AG04449 (cell line): Measurements from ENCODE around the gene EIF2S2.

Experiments
- CTCF ChIA-PET: fragments of 350-600 bp; formaldehyde crosslinking; extraction: SDS; loops from one replicate; lab custom pipeline; 2021; ENCODE audit warnings: antibody characterized with exemption; lab: Yijun Ruan, JAX
- POLR2A ChIA-PET: fragments of 400-600, 350-600 bp; formaldehyde crosslinking; extraction: SDS; loops from one replicate; lab custom pipeline; 2020; ENCODE audit warnings: antibody characterized with exemption, inconsistent platforms; lab: Yijun Ruan, JAX
- DNase-seq: peaks from one replicate; pipeline ENCODE4 v3.0.0-alpha.2; 2010; ENCODE audit warnings: low read depth, low spot score
- H3K4me3 ChIP-seq: 2 replicates; pipeline ENCODE4 v1.5.1; 2011; ENCODE audit warnings: low read depth, mild to moderate bottlenecking, control low read depth, low read length
- TF ChIP-seq, protein P1 (sequence below): IDR thresholded peaks from one replicate; pipeline ENCODE4 v1.5.1; 2011; ENCODE audit warnings: mild to moderate bottlenecking, moderate library complexity, low read length, control low read depth, inconsistent platforms; ENCODE audit not compliant: insufficient read depth; ENCODE audit errors: missing control alignments

The EIF2S2 gene

DNA sequence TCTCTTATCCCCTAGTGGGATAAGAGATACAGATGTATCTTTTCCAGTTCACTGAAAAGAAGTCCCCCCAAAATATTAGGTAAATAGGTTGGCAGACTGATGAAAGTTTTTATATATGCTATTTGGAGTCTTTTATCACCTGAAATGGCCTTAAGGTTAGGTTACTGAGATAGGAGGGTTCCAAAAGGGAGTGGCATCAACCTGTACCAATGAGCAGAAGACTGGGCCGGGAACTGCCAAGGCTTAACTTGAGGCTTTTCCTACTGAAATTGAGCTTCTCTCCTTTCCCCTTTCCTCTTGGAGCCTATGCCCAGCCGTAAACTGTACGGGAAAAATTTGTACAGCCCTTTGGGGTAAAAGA lies 42.0 kb downstream of the EIF2S2 start:
- DNase-seq = no peak
- CTCF ChIA-PET = interaction anchor here (0.6 to 9.4 kb wide), 37 partner anchors 9 to 403 kb away, joined by 3 to 155 read pairs (median 4); partner anchors contain the start of genes ACTL10 and EIF2S2
- TF ChIP-seq, protein P1, sequence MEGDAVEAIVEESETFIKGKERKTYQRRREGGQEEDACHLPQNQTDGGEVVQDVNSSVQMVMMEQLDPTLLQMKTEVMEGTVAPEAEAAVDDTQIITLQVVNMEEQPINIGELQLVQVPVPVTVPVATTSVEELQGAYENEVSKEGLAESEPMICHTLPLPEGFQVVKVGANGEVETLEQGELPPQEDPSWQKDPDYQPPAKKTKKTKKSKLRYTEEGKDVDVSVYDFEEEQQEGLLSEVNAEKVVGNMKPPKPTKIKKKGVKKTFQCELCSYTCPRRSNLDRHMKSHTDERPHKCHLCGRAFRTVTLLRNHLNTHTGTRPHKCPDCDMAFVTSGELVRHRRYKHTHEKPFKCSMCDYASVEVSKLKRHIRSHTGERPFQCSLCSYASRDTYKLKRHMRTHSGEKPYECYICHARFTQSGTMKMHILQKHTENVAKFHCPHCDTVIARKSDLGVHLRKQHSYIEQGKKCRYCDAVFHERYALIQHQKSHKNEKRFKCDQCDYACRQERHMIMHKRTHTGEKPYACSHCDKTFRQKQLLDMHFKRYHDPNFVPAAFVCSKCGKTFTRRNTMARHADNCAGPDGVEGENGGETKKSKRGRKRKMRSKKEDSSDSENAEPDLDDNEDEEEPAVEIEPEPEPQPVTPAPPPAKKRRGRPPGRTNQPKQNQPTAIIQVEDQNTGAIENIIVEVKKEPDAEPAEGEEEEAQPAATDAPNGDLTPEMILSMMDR = no peak
- no peak overlapping the region for H3K4me3 ChIP-seq
- POLR2A ChIA-PET = no interaction called here

DNA sequence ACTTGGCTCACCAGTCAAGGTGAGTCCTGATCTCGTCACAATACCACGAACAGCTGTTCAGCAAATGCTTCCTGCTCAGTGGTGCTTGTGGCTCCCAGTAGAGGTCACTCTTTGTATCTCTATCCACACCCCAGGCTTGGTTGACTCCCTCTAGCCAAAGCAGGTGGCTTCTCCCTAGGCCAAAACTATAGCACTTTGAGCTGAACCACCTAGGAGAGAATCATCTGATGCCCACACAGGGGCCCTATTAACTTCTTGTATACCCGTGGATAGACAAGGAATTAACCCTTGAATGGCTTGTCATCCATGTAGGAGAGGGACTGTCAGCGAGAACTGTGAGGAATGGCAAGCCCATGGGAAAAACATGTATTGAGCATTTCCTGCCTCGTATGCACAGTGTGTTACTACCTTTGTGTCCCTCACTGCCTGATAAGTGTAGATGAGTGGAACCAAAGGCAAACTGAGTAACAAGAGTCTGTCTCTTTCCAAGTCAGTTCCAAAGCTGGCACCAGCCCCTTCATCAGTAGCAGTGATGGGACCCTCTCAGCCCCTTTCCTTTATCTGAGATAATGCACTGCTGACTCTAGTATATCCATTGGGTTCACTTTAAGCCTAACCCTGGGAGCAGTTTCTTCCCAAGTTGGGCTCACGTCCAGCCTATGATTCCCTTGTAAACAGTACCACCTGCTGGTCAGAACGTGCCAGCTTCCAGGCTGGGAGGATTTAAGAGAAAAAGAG lies 42.5 kb downstream of the EIF2S2 start:
- DNase-seq = no peak
- POLR2A ChIA-PET = no interaction called here
- CTCF ChIA-PET = interaction anchor here (0.7 to 9.4 kb wide), 42 partner anchors 9 to 403 kb away, joined by 3 to 155 read pairs (median 4); partner anchors contain the start of genes ACTL10 and EIF2S2
- no peak overlapping the region for H3K4me3 ChIP-seq
- TF ChIP-seq, protein P1 = peak; percentile 70

DNA sequence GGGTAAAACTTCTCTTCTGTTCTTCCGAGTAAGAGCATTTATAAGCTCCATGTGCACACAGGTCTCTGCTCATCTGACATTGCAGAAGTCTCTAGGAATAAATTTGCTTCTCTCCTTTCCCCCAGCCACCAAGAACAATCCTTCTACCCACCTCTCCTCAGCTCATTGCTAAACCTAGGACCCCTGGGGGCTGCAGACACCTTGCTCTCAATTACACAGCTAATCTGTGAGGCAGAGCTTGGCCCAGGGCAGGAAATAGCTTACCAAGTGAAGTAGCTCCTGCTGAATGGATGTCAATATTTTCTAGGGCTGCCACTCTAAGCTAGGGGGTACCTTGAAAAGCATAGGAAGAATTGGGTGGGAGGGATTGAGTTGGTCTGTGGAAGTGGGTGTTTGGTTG lies 44.0 kb downstream of the EIF2S2 start:
- H3K4me3 ChIP-seq = no peak overlapping the region
- ChIA-PET POLR2A (interaction anchor here (1.1 kb wide), 1 partner anchor 44 kb away, joined by 4 read pairs; the partner anchor contains the start of gene EIF2S2), CTCF (interaction anchor here (0.7 to 9.4 kb wide), 27 partner anchors 11 to 615 kb away, joined by 3 to 155 read pairs (median 4); partner anchors contain the start of genes ACTL10 and EIF2S2)
- DNase-seq = no peak
- TF ChIP-seq, protein P1 = no peak

DNA sequence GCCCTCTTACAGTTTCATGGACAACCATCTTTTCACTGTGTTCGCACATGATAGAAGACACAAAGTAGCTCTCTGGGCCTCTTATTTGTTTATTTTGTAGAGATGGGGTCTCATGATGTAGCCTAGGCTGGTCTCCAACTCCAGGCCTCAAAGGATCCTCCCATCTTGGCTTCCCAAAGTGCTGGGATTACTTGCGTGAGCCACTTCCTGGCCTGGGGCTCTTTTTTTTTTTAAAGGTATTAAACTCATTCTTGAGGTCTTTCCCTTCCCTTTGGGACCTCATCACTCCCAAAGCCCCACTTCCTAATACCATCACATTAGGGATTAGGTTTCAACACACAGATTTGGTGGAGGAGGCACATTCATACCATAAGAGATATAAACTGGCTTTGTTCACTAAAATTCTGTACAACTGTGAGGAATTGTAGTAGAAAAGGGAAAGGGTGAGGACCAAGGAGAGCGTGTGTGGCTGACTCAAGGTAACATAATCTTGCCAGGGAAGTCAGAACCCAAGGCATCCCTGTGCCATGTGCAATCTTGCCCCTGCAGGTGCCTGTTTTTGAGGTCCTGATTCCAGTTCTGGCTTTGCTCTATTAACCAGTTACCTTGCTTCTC lies 45.5 kb downstream of the EIF2S2 start:
- ChIA-PET CTCF (interaction anchor here (1.1 to 9.4 kb wide), 8 partner anchors 8 to 274 kb away, joined by 3 to 72 read pairs (median 6); no protein-coding TSS in a partner anchor), POLR2A (no interaction called here)
- TF ChIP-seq, protein P1 = no peak
- no peak overlapping the region for H3K4me3 ChIP-seq
- DNase-seq = no peak

DNA sequence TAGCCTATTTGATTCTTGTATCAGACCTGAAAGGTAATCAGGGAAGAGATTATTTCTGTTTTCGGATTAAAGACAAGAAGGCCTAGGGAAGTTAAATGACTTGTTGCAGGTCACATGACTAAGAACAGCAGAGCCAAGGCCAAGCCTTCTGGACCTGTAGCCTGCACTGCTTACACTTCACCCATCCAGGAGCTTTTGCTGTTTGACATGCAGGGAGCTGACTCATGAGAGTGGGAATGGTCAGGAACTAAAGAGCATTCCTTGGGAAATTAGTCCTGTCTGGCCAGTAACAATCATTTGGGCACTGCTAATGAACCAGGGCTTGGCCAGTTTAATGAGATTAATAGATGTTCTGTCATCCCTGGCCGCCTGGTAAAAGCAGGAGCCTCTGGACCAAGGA lies 46.8 kb downstream of the EIF2S2 start:
- TF ChIP-seq, protein P1 = no peak
- DNase-seq = no peak
- CTCF ChIA-PET = interaction anchor here (0.8 to 9.4 kb wide), 8 partner anchors 9 to 272 kb away, joined by 3 to 72 read pairs (median 3); no protein-coding TSS in a partner anchor
- H3K4me3 ChIP-seq = no peak overlapping the region
- POLR2A ChIA-PET = no interaction called here

DNA sequence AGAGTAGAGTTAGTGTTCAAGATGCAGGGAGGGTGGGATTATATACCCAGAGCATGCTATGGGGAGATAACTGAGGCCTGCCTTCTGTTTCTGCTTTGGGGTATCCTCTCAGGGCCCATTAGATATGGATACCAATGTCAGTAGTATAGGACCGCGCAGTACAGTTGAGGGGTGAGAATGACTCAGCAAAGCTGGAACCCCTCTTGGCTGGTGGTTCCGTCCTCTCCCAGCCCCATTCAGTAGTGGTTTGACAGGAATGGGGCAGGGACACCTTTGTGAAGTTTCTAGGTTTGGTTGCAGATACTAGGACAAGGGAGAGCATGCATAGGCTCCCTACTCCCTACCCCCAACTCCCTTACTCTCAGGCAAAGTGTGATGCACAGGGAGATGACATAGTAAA lies 47.8 kb downstream of the EIF2S2 start:
- ChIA-PET POLR2A (no interaction called here), CTCF (interaction anchor here (0.5 to 9.4 kb wide), 7 partner anchors 10 to 540 kb away, joined by 3 to 72 read pairs (median 3); no protein-coding TSS in a partner anchor)
- TF ChIP-seq, protein P1 = no peak
- no peak overlapping the region for H3K4me3 ChIP-seq
- no peak for DNase-seq
